Stimulated activated CD4-positive, alpha-beta T cell treated with anti-CD3 and anti-CD28 coated beads, Interleukin-12 subunit alpha, Interleukin-12 subunit beta, amount 100 ng/mL, for 4 hours (primary cell): ENCODE measurements around the gene UBE2G1.

Source experiments
- DNase-seq: peaks from one replicate; pipeline ENCODE4 v3.0.0-alpha.2; 2020

UBE2G1 gene

DNA sequence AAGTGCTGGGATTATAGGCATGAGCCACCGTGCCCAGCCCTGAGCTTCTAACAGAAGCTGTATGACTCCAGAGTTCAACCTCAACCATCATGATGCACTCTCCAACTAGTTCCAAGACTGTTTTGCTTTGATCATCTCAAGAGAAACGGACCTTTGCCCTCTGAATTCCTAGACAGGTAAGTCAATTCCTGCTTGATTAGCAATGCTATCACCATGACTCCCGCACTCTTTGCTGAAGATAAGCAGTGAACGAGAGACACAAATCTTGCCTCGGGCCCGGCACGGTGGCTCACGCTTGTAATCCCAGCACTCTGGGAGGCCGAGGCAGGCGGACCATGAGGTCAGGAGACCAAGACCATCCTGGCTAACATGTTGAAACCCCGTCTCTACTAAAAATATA lies 124.9 kb downstream of the UBE2G1 start:
- no peak for DNase-seq

DNA sequence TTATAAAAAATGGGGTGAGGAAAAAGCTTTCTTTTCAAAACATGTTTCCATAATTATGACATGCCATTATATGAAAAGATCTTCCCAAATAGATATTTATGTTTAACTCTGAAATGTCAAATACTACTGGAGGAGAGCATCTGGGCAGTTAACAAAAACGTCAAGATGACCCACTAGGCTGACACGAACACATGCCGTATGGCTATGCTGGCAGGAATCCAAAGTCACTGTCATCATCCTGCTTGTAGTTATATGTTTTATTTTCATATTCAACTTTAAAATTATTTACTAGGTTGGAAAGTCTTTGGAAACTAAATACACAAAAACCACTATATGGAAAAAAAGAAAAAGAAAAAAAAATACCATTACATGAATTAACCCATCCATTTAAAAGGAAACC lies 130.0 kb downstream of the UBE2G1 start:
- no peak for DNase-seq

DNA sequence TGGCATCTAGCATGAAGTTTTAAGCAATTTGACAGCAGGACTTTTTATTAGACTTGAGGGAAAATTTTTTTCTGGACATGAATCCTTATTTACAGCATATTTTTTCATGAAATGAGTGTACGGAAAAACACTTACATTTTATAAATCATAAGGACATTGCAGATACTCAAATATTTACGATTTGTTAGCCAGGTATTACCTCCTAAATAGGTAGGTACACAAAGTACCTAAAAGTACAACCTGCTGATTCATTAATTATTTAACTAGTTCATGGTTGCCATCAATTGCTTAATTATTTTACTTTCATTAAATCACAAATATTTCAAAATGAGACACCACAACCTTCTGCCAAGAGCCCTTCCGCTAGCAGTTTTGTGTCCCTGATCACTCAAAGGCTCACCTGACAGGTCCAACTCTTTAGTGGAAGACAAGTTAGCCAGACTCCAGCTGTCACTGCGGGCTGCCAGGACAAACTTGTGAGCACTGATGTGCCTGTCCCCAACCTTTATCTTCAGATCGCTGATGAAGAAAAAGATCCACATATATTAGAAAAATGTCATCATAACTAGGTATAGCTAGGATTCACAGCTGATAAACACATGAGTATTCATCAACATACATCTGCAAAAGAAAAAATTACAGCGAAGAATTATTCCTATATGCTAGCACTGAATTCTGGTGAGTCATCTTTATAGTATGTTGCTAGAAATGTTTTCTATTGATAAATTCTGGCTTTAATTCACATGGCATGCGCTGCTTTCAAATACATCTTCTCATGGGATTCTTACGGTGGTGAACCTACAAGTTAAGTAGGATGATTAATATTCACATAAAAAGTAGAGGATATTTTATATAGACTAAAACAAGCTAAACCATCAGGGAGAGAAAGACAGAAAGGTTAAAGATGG lies 130.8 kb downstream of the UBE2G1 start:
- no peak for DNase-seq

DNA sequence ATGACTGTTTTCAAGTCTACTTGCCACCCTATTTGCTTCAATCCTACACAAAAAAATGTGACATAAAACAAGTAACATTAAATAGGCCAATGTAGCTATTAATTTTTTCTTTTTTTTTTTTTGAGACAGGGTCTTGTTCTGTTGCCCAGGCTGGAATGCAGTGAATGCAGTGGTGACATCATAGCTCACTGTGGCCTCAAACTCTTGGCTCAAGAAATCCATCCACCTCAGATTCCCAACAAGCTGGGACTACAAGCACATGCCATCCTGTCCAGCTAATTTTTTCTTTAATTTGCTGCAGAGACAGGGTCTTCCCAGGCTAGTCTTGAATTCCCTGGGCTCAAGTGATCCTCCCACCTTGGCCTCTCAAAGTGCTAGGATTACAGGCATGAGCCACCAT lies 132.1 kb downstream of the UBE2G1 start:
- no peak for DNase-seq

DNA sequence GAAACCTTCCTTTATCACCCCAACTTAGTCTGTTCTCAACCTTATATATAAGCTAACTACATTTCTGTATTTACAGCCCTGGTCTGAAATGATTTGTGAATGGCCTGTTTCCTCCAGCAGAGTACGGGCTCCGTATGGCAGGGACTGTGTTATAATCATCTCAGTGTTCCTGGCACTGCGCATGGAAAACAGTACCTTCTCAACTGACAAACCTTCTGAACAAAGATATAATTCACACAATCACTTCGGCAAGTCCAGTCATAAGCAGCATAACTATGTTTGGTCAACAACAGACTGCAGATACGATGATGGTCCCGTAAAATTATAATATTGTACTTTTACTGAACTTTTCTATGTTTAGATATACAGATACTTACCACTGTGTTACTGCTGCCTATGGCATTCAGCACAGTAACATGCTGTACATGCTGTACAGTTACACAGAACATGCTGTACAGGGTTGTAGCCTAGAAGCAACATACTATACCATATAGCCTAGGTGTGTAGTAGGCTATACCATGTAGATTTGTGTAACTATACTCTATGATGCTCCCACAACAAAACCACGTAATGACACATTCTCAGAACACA lies 132.7 kb downstream of the UBE2G1 start:
- no peak for DNase-seq

DNA sequence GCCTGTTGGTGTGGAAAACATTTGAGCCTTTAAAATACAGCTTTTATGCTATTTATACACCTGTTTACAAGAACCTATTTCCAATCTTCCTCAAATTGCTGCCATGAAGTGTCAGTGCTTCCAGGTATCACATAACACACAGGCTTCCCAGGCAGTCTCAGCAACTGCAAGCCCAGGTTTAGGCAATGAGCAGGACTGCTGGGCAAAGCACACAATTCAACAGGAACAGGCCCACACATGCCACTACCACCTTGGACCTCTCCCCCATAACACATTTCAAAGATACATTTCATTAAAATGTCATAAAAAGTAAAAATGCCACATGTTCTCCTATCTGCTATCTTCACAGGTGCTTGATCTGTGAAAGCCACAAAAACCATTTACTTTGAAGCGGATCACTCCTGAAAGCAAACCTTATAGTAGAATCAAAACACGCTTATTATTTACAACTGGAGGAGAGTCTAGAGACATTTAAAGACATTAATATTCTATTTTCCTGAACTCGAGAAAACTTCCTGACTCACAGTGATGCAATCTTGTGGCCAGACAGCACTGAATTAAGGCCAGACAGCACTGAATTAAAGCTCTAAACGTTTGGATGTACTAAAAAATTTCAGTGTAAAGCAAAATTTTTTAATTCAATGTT lies 134.2 kb downstream of the UBE2G1 start:
- no peak for DNase-seq

DNA sequence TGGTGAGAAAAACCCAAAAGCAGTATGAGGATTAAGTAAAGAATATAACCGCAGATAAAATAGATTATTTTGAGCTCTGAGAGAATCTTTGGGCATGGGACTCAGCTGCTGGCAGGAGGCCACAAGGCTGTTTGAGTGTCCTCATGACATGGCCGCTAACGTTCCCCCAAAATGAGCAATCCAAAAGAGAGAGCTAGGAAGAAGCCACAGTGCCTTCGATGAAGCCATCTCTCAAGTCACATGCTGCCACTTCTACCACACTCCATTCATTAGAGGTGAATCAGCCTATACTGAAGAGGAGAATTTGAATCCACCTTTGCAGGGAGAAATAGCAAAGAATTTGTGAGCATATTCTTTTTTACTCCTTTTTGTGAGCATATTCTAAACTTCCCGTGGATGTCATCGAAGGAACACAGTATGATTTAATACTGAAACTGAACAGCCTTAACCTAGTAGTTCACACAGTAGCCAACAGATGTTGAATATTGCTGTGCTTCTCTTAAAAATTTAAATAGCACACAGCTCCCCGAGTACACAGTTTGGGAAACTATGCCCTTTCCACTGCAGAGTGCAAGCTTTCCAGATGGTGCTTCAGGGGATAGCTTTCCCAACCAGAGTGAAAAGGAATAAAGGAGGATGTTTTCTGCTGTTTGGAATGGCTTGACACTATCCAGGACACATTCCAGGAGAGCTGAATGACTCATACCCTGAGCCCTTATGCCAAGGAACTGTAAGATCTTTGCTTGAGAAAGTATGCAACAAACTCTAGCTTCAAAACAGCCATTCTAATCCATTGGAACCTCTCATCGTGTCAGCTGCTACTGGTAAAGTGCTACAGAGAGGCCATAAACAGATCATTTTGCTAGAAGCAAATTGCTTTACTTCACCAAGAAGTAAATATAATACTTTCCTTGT lies 136.6 kb downstream of the UBE2G1 start:
- DNase-seq, result no peak

DNA sequence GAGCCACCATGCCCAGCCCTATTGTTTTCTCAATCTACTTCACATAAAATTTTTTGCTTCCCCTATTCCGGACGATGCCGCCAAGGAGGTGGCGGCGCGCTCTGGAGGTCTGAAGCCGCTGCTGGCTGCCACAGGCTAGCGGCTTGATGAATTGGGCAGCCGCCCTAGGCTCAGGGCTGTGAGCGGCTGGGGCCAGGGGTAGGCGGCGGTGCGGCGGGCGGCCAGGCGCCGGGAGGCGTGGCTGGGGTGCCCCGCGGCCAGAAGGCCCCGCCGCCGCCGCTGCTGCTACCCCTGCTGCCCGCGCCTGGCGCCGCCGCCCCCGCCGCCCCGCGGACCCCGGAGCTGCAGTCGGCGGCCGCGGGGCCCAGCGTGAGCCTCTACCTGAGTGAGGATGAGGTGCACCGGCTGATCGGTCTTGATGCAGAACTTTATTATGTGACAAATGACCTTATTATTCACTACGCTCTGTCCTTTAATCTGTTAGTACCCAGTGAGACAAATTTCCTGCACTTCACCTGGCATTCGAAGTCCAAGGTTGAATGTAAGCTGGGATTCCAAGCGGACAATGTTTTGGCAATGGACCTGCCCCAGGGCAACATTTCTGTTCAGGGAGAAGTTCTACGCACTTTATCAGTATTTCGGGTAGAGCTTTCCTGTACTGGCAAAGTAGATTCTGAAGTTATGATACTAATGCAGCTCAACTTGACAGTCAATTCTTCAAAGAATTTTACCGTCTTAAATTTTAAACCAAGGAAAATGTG lies 144.4 kb downstream of the UBE2G1 start:
- DNase-seq, result no peak

DNA sequence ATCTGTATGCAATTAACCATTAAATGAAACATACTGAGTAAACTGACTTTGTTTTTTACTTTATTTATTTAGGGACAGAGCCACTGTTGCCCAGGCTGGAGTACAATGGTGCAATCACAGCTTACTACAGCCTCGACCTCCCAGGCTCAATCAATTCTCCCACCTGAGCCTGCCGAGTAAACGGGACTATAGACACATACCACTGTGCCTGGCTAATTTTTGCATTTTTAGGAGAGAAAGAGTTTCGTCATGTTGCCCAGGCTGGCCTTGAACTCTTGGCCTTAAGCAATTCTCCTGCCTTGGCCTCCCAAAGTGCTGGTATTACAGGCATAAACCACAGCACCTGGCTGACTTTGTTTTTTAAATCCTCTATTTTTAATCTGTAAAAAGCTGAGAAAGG lies 145.3 kb downstream of the UBE2G1 start:
- DNase-seq, result no peak

DNA sequence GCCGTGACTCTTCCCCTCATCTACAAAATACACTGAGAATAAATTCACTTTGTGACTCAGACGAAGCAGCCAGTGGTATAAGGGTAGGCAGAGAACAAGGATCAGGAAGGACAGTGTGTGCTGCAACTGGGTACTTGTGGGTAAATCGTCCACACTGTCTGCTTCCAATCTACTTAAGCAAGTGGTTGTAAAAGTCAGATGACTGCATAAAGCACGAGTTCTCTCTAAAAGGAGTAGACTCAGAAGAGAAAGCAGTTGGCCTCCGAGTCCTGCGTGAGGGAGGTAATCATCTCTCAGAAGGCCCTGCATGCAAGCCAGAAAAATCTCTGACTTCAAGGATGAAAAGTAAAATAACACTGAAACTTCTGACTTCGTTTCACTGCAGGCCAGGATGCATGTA lies 145.8 kb downstream of the UBE2G1 start:
- DNase-seq, result no peak
